HCT116 (cell line): Measurements from ENCODE around the gene CACNA1F.

Source experiments
- ATF3 ChIP-seq: IDR thresholded peaks from 2 replicates; pipeline ENCODE4 v1.6.1; 2012
- CTCF ChIP-seq, 3 experiments: fragments of 200-600 bp in 1 of 3; sonication (generic) in 1 of 3; IDR thresholded peaks in 2 of 3; conservative IDR thresholded peaks in 1 of 3; 2 replicates each; pipeline ENCODE4 v1.5.1; 2012 to 2017; ENCODE audit warnings: low read depth in 2 of 3, low read length in 2 of 3, antibody characterized with exemption in 1 of 3, borderline replicate concordance in 1 of 3, control low read depth in 1 of 3, mild to moderate bottlenecking in 1 of 3, mixed read lengths in 1 of 3, mixed run types in 1 of 3, moderate library complexity in 1 of 3; ENCODE audit not compliant: insufficient read depth in 1 of 3
- POLR2A ChIP-seq: IDR thresholded peaks from 2 replicates; pipeline ENCODE4 v1.7.0; 2011; ENCODE audit warnings: borderline replicate concordance; ENCODE audit not compliant: insufficient read depth, insufficient read length; ENCODE audit errors: extremely low read depth
- POLR2AphosphoS5 ChIP-seq: IDR thresholded peaks from 2 replicates; pipeline ENCODE4 v1.6.1; 2011; ENCODE audit warnings: mild to moderate bottlenecking, low read depth, low read length, moderate library complexity
- RAD21 ChIP-seq: IDR thresholded peaks from 2 replicates; pipeline ENCODE4 v1.6.1; 2012; ENCODE audit warnings: low read depth, mild to moderate bottlenecking
- REST ChIP-seq: IDR thresholded peaks from 2 replicates; pipeline ENCODE4 v1.6.1; 2012; ENCODE audit warnings: low read depth
- SP1 ChIP-seq: IDR thresholded peaks from 2 replicates; pipeline ENCODE4 v1.6.1; 2012; ENCODE audit warnings: low read depth
- SRF ChIP-seq: IDR thresholded peaks from 2 replicates; pipeline ENCODE4 v1.6.1; 2012; ENCODE audit warnings: low read depth
- YY1 ChIP-seq: IDR thresholded peaks from 2 replicates; pipeline ENCODE4 v1.6.1; 2011; ENCODE audit warnings: low read length, low read depth, moderate library complexity, mild to moderate bottlenecking; ENCODE audit not compliant: insufficient replicate concordance; ENCODE audit errors: extremely low read depth
- ZBTB33 ChIP-seq: IDR thresholded peaks from 2 replicates; pipeline ENCODE4 v1.6.1; 2011; ENCODE audit warnings: mild to moderate bottlenecking, low read length, moderate library complexity; ENCODE audit not compliant: insufficient replicate concordance; ENCODE audit errors: extremely low read depth
- ZFX ChIP-seq: fragments of 450-650 bp; IDR thresholded peaks from 2 replicates; pipeline ENCODE4 v1.6.1; 2017
- ZNF274 ChIP-seq: fragments of 200-500 bp; sonication (Bioruptor generic); IDR thresholded peaks from 2 replicates; pipeline ENCODE4 v1.6.1; 2014; ENCODE audit warnings: mild to moderate bottlenecking, low read depth, low read length, inconsistent platforms

- TF ChIP-seq ZBTB33 (no peak), CTCF (IDR thresholded peaks at IDR 0.05 in 2 of 3, conservative IDR thresholded peaks at IDR 0.05 in 1 of 3; ENCODE audit: borderline replicate concordance in 1 of 3, insufficient read depth in 1 of 3, low read depth in 2 of 3, low read length in 2 of 3) (no peak), POLR2A (no peak), ZNF274 (no peak), SRF (no peak), ZFX (no peak), YY1 (no peak), SP1 (no peak), ATF3 (no peak), REST (no peak), POLR2AphosphoS5 (no peak), RAD21 (no peak)
Observed at GRCh38 chrX:49230500-49231232, 2.5 kb downstream of the CACNA1F start.
